ENCODE results near the gene PIEZO2. TPM values are rescaled to one million over a fixed set of nuclear protein-coding genes. Genes with fewer than 3 reads are reported as not detected.
"Not testable (repeated sequence)": the region's sequence is repeated elsewhere in the genome, so short reads cannot be mapped to it uniquely, and the experiment has no call there.

The PIEZO2 gene
- total RNA-seq, 1 experiment from 2014 or later: 0.57 TPM

DNA sequence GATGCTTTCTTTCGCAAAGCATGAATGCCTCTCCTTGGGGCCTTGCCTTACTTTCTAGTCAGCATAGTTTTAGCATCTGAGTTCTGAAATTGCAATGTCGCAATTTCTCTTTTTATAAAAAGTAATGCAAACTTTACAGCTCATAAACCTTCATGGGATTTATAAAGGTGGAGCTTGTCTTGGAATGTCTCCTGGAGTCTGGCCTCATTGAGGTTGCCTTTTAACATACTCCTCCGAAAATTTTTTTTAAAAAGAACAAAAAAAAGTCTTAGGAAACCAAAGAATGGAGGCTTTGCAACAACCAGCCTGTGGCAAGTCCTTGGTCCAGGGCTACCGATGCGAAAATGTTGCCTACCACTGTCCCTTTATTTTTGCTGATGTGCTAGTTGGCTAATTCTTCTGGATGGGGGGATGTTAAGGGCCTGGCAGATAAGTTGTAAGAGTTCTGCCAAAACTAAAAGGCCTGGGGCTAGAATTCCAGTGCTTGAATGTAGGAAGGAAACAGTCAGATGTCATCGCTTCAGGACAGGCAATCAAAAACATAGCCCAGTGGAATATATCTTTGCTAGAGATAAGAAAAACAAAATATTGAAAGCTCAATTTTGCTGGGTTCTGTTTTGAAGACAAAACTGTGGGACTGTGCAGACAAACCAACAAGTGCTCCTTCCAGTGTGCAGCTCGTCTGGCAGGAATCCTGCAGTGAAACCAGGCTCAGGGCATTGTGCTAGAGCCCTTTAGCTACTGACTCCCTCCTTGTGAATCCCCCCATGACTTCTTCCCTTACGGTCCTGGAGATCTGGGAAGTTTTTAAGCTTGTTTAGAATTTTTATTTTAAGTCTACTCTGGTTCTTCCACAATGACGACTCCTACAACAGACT is 213.0 kb downstream of the PIEZO2 start:
- Histone ChIP-seq H3K27me3 (ENCODE audit: control insufficient read depth, insufficient read depth, low read length) (no peaks in the 10 kb centered on the region), H3K27ac (ENCODE audit: low read length) (no peak overlapping the region), H3K4me1 (ENCODE audit: control insufficient read depth, insufficient read depth, low read length) (no peaks in the 10 kb centered on the region), H3K9me3 (ENCODE audit: control insufficient read depth, insufficient read depth, low read depth, low read length) (no peaks in the 10 kb centered on the region), H3K4me3 (ENCODE audit: low read depth in 2 of 2, low read length in 2 of 2) (no peak overlapping the region), H3K36me3 (ENCODE audit: control insufficient read depth, insufficient read depth, low read length) (no peaks in the 10 kb centered on the region)
- TF ChIP-seq POLR2AphosphoS5 (IDR thresholded peaks at IDR 0.05; ENCODE audit: low read depth, low read length) (no peak), TCF7L2 (IDR thresholded peaks at IDR 0.05; ENCODE audit: low read depth, low read length) (no peak), SIN3A (IDR thresholded peaks at IDR 0.05; ENCODE audit: borderline replicate concordance, insufficient read depth, low read depth, low read length) (no peak)
- TF ChIP-seq, protein P1, sequence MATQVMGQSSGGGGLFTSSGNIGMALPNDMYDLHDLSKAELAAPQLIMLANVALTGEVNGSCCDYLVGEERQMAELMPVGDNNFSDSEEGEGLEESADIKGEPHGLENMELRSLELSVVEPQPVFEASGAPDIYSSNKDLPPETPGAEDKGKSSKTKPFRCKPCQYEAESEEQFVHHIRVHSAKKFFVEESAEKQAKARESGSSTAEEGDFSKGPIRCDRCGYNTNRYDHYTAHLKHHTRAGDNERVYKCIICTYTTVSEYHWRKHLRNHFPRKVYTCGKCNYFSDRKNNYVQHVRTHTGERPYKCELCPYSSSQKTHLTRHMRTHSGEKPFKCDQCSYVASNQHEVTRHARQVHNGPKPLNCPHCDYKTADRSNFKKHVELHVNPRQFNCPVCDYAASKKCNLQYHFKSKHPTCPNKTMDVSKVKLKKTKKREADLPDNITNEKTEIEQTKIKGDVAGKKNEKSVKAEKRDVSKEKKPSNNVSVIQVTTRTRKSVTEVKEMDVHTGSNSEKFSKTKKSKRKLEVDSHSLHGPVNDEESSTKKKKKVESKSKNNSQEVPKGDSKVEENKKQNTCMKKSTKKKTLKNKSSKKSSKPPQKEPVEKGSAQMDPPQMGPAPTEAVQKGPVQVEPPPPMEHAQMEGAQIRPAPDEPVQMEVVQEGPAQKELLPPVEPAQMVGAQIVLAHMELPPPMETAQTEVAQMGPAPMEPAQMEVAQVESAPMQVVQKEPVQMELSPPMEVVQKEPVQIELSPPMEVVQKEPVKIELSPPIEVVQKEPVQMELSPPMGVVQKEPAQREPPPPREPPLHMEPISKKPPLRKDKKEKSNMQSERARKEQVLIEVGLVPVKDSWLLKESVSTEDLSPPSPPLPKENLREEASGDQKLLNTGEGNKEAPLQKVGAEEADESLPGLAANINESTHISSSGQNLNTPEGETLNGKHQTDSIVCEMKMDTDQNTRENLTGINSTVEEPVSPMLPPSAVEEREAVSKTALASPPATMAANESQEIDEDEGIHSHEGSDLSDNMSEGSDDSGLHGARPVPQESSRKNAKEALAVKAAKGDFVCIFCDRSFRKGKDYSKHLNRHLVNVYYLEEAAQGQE (IDR thresholded peaks at IDR 0.05; ENCODE audit: insufficient read depth in 1 of 2, low read depth in 2 of 2, low read length in 1 of 2): no peak
- TF ChIP-seq, protein P2, sequence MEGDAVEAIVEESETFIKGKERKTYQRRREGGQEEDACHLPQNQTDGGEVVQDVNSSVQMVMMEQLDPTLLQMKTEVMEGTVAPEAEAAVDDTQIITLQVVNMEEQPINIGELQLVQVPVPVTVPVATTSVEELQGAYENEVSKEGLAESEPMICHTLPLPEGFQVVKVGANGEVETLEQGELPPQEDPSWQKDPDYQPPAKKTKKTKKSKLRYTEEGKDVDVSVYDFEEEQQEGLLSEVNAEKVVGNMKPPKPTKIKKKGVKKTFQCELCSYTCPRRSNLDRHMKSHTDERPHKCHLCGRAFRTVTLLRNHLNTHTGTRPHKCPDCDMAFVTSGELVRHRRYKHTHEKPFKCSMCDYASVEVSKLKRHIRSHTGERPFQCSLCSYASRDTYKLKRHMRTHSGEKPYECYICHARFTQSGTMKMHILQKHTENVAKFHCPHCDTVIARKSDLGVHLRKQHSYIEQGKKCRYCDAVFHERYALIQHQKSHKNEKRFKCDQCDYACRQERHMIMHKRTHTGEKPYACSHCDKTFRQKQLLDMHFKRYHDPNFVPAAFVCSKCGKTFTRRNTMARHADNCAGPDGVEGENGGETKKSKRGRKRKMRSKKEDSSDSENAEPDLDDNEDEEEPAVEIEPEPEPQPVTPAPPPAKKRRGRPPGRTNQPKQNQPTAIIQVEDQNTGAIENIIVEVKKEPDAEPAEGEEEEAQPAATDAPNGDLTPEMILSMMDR (IDR thresholded peaks at IDR 0.05): no peak
- DNase-seq (ENCODE audit: low read depth, low spot score) (no peak), ATAC-seq (no peak)
- intact Hi-C loops (cut with micrococcal nuclease; ENCODE audit: unreplicated experiment) (no loop called here), in situ Hi-C loops (cut with HindIII; ENCODE audit: low pct_unique_long_range_greater_than_20kb, low sequenced_read_pairs) (no loop called here)
- BruUV-seq (replicated peaks): no TSS peak
- ChIA-PET POLR2A (interaction anchor here (0.8 kb wide), 1 partner anchor 9 kb away, joined by 3 read pairs; no protein-coding TSS in a partner anchor), CTCF (interaction anchor here (0.6 kb wide), 1 partner anchor 596 kb away, joined by 4 read pairs; no protein-coding TSS in a partner anchor)

DNA sequence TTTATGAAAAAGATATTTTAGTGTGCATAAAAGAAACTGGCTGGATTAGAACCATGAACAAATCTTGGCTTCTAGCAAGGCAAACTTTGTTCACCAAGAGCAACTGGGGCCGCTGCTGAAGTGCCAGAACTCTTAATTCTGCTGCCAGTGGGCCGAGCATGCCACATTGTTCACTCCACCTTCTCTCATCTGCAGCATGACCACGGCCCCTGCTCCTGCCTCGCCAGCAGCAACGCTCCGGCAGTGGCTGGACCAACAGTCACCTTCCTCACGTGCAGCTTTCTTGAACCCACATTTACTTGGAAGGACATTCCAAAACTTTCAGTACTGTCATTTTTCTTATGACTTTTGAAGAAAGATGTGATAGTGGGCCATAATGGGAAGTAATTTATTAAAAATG is 213.8 kb downstream of the PIEZO2 start:
- H3K9me3 ChIP-seq (ENCODE audit: control insufficient read depth, insufficient read depth, low read depth, low read length): no peaks in the 10 kb centered on the region
- ATAC-seq (no peak), DNase-seq (ENCODE audit: low read depth, low spot score) (no peak)
- H3K4me1 ChIP-seq (ENCODE audit: control insufficient read depth, insufficient read depth, low read length): no peaks in the 10 kb centered on the region
- POLR2A ChIA-PET: no interaction called here
- no peaks in the 10 kb centered on the region for H3K27me3 ChIP-seq (ENCODE audit: control insufficient read depth, insufficient read depth, low read length)
- H3K27ac ChIP-seq (ENCODE audit: low read length): no peak overlapping the region
- in situ Hi-C loops (cut with HindIII; ENCODE audit: low pct_unique_long_range_greater_than_20kb, low sequenced_read_pairs): no loop called here
- no peaks in the 10 kb centered on the region for H3K36me3 ChIP-seq (ENCODE audit: control insufficient read depth, insufficient read depth, low read length)
- no peak overlapping the region for H3K4me3 ChIP-seq (ENCODE audit: low read depth in 2 of 2, low read length in 2 of 2)
- CTCF ChIA-PET: no interaction called here
- no peak for TF ChIP-seq POLR2AphosphoS5 (IDR thresholded peaks at IDR 0.05; ENCODE audit: low read depth, low read length)
- TF ChIP-seq TCF7L2 (IDR thresholded peaks at IDR 0.05; ENCODE audit: low read depth, low read length): no peak
- TF ChIP-seq SIN3A (IDR thresholded peaks at IDR 0.05; ENCODE audit: borderline replicate concordance, insufficient read depth, low read depth, low read length): no peak
- TF ChIP-seq, protein P2 (IDR thresholded peaks at IDR 0.05): no peak
- TF ChIP-seq, protein P1 (IDR thresholded peaks at IDR 0.05; ENCODE audit: insufficient read depth in 1 of 2, low read depth in 2 of 2, low read length in 1 of 2): no peak
- BruUV-seq (replicated peaks): no TSS peak
- intact Hi-C loops (cut with micrococcal nuclease; ENCODE audit: unreplicated experiment): no loop called here

DNA sequence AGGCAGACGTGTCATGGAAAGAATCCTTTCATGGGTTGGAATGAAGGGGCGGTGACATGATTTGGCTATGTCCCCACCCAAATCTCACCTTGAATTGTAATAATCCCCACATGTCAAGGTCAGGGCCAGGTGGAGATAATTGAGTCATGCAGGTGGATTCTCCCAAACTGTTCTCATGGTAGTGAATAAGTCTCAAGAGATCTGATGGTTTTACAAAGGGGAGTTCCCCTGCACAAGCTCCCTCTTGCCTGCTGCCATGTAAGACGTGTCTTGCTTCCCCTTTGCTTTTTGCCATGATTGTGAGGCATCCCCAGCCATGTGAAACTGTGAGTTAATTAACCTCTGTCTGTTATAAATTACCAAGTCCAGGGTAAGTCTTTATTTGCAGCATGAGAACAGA is 215.7 kb downstream of the PIEZO2 start:
- intact Hi-C loops (cut with micrococcal nuclease; ENCODE audit: unreplicated experiment); CTCF ChIA-PET; H3K27ac ChIP-seq (ENCODE audit: low read length); ATAC-seq; H3K4me3 ChIP-seq (ENCODE audit: low read depth in 2 of 2, low read length in 2 of 2); H3K9me3 ChIP-seq (ENCODE audit: control insufficient read depth, insufficient read depth, low read depth, low read length); H3K4me1 ChIP-seq (ENCODE audit: control insufficient read depth, insufficient read depth, low read length); in situ Hi-C loops (cut with HindIII; ENCODE audit: low pct_unique_long_range_greater_than_20kb, low sequenced_read_pairs); H3K36me3 ChIP-seq (ENCODE audit: control insufficient read depth, insufficient read depth, low read length); POLR2A ChIA-PET; H3K27me3 ChIP-seq (ENCODE audit: control insufficient read depth, insufficient read depth, low read length); DNase-seq (ENCODE audit: low read depth, low spot score); BruUV-seq (replicated peaks): not testable (repeated sequence)

Measured in Panc1 (cell line).